NB4 (cell line): ENCODE measurements around the gene NENF.

Experiments
- CTCF ChIP-seq: IDR thresholded peaks from one replicate; pipeline ENCODE4 v1.5.1; 2012; ENCODE audit warnings: low read depth, low read length
- MAX ChIP-seq: IDR thresholded peaks from 2 replicates; pipeline ENCODE4 v1.6.1; 2011; ENCODE audit warnings: low read depth, low read length
- POLR2A ChIP-seq: IDR thresholded peaks from 2 replicates; pipeline ENCODE4 v1.6.1; 2011; ENCODE audit warnings: mild to moderate bottlenecking; ENCODE audit not compliant: insufficient read length; ENCODE audit errors: extremely low read depth

DNA sequence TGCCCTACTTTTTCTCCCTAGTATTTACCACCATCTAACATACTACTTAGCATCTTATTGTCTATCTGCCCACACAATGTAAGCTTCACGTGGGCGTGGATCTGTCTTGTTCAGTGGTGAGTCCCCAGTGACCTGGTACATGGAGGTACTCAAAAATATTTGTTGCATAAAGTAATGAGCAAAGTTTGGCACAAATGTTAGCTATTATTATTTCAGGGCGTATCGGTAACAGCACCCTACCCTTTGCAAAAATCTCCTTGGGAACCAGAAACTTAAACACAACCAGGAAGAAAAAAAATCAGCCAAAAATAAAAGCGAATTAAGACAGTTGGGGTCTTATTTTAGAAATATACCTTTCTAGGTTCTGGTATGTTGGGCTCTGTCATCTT is 454 bp upstream of the NENF start:
- TF ChIP-seq CTCF (no peak), MAX (no peak), POLR2A (no peak)
